C1 segment of cervical spinal cord (tissue), 14 donors: ENCODE measurements around the gene TACR1.
"Not testable (repeated sequence)": the region's sequence is repeated elsewhere in the genome, so short reads cannot be mapped to it uniquely, and the experiment has no call there.

ENCODE experiments used
- DNase-seq, 14 donors: peaks; one replicate each; lab custom pipeline; 2025; lab: John Stamatoyannopoulos, UW

The TACR1 gene

GRCh38 chr2:75090770-75091515 is 108.4 kb downstream of the TACR1 start:
- no peak for DNase-seq

GRCh38 chr2:75089471-75089870 is 109.8 kb downstream of the TACR1 start:
- DNase-seq, result no peak

- no peak for DNase-seq
Observed at GRCh38 chr2:75088791-75089190, 110.5 kb downstream of the TACR1 start.

GRCh38 chr2:75087736-75088135 is 111.6 kb downstream of the TACR1 start:
- no peak for DNase-seq

- DNase-seq, result no peak
Observed at GRCh38 chr2:75079575-75079974, 119.7 kb downstream of the TACR1 start.

GRCh38 chr2:75077909-75078308 is 121.4 kb downstream of the TACR1 start:
- no peak for DNase-seq

- no peak for DNase-seq
Observed at GRCh38 chr2:75076088-75076487, 123.2 kb downstream of the TACR1 start.

GRCh38 chr2:75074708-75075107 is 124.6 kb downstream of the TACR1 start:
- no peak for DNase-seq

- no peak for DNase-seq
Observed at GRCh38 chr2:75074228-75074627, 125.1 kb downstream of the TACR1 start.

GRCh38 chr2:75071766-75072165 is 127.6 kb downstream of the TACR1 start:
- DNase-seq, result no peak

GRCh38 chr2:75068546-75068945 is 130.8 kb downstream of the TACR1 start:
- DNase-seq, result no peak

GRCh38 chr2:75067506-75067905 is 131.8 kb downstream of the TACR1 start:
- no peak for DNase-seq

- no peak for DNase-seq
Observed at GRCh38 chr2:75066121-75066902, 133.0 kb downstream of the TACR1 start.

- no peak for DNase-seq
Observed at GRCh38 chr2:75065402-75066008, 133.8 kb downstream of the TACR1 start.

GRCh38 chr2:75064691-75065396 is 134.5 kb downstream of the TACR1 start:
- peak in 5 of 14 donors; percentile 0 to 27 (median 12) for DNase-seq

GRCh38 chr2:75063906-75064305 is 135.4 kb downstream of the TACR1 start:
- no peak for DNase-seq

GRCh38 chr2:75058427-75058826 is 140.9 kb downstream of the TACR1 start:
- no peak for DNase-seq

GRCh38 chr2:75057150-75057549 is 142.2 kb downstream of the TACR1 start:
- not testable (repeated sequence) for DNase-seq

GRCh38 chr2:75055820-75056675 is 143.3 kb downstream of the TACR1 start:
- DNase-seq, result no peak

GRCh38 chr2:75055142-75055819 is 144.0 kb downstream of the TACR1 start:
- DNase-seq, result no peak
